Liver (tissue), 9 donors: ENCODE results near the gene MYBPC3. TPM values are rescaled to one million over a fixed set of nuclear protein-coding genes. Genes with fewer than 3 reads are reported as not detected.

Experiments used
- DNase-seq: peaks from one replicate; pipeline ENCODE4 v3.0.0-alpha.2; 2017; ENCODE audit warnings: low spot score
- H3K27ac ChIP-seq, 2 donors: one replicate each; pipeline ENCODE4 v1.7.0; 2013; ENCODE audit warnings: inconsistent platforms in 2 of 2, low read length in 2 of 2, control low read depth in 1 of 2, low read depth in 1 of 2, mild to moderate bottlenecking in 1 of 2
- H3K27me3 ChIP-seq, 4 donors: one replicate each; pipeline versions ENCODE4 v1.6.1 to v1.7.0; 2013; ENCODE audit warnings: low read length in 3 of 4, inconsistent platforms in 1 of 4, mild to moderate bottlenecking in 1 of 4, moderate library complexity in 1 of 4; ENCODE audit not compliant: control insufficient read depth in 4 of 4, insufficient read depth in 4 of 4
- H3K36me3 ChIP-seq, 4 donors: one replicate each; pipeline versions ENCODE4 v1.6.1 to v1.7.0; 2013; ENCODE audit warnings: low read length in 3 of 4, mild to moderate bottlenecking in 3 of 4, low read depth in 1 of 4, moderate library complexity in 1 of 4; ENCODE audit not compliant: control insufficient read depth in 4 of 4, insufficient read depth in 3 of 4
- H3K4me1 ChIP-seq, 4 donors: one replicate each; pipeline versions ENCODE4 v1.6.1 to v1.7.0; 2013; ENCODE audit warnings: low read length in 3 of 4, mild to moderate bottlenecking in 3 of 4, moderate library complexity in 1 of 4; ENCODE audit not compliant: control insufficient read depth in 4 of 4, insufficient read depth in 4 of 4
- H3K4me3 ChIP-seq, 3 donors: one replicate each; pipeline versions ENCODE4 v1.6.1 to v1.7.0; 2013; ENCODE audit warnings: low read length in 3 of 3, control low read depth in 1 of 3, low read depth in 1 of 3, mild to moderate bottlenecking in 1 of 3
- H3K9ac ChIP-seq, 2 donors: one replicate each; pipeline ENCODE4 v1.7.0; 2013; ENCODE audit warnings: low read length in 2 of 2, mild to moderate bottlenecking in 2 of 2, moderate library complexity in 2 of 2, control low read depth in 1 of 2, low read depth in 1 of 2
- H3K9me3 ChIP-seq, 4 donors: one replicate each; pipeline versions ENCODE4 v1.6.1 to v1.7.0; 2013; ENCODE audit warnings: low read length in 3 of 4; ENCODE audit not compliant: control insufficient read depth in 4 of 4
- FOXA1 ChIP-seq: IDR thresholded peaks from 2 replicates; pipeline ENCODE4 v1.6.1; 2016; ENCODE audit warnings: antibody characterized with exemption
- FOXA2 ChIP-seq: IDR thresholded peaks from 2 replicates; pipeline ENCODE4 v1.6.1; 2016; ENCODE audit warnings: antibody characterized with exemption
- GABPA ChIP-seq, 2 donors: IDR thresholded peaks in 1 of 2; conservative IDR thresholded peaks in 1 of 2; 2 replicates each; pipeline ENCODE4 v1.6.1; 2016; ENCODE audit warnings: antibody characterized with exemption in 2 of 2, mild to moderate bottlenecking in 1 of 2, moderate library complexity in 1 of 2
- HNF4A ChIP-seq, 2 donors: conservative IDR thresholded peaks; 2 replicates each; pipeline ENCODE4 v1.6.1; 2016; ENCODE audit warnings: antibody characterized with exemption in 2 of 2, mild to moderate bottlenecking in 2 of 2
- JUND ChIP-seq, 2 donors: IDR thresholded peaks; 2 replicates each; pipeline ENCODE4 v1.6.1; 2016; ENCODE audit warnings: antibody characterized with exemption in 2 of 2
- NR2F2 ChIP-seq: IDR thresholded peaks from 2 replicates; pipeline ENCODE4 v1.6.1; 2016; ENCODE audit warnings: antibody characterized with exemption
- RAD21 ChIP-seq, 2 donors: IDR thresholded peaks; 2 replicates each; pipeline ENCODE4 v1.6.1; 2016; ENCODE audit warnings: antibody characterized with exemption in 2 of 2, mild to moderate bottlenecking in 2 of 2
- REST ChIP-seq: IDR thresholded peaks from 2 replicates; pipeline ENCODE4 v1.6.1; 2016; ENCODE audit warnings: antibody characterized with exemption, mild to moderate bottlenecking
- RXRA ChIP-seq, 2 donors: IDR thresholded peaks; 2 replicates each; pipeline ENCODE4 v1.6.1; 2017 to 2018; ENCODE audit warnings: antibody characterized with exemption in 2 of 2, mild to moderate bottlenecking in 1 of 2
- SP1 ChIP-seq: IDR thresholded peaks from 2 replicates; pipeline ENCODE4 v1.6.1; 2018; ENCODE audit warnings: antibody characterized with exemption, mild to moderate bottlenecking
- TAF1 ChIP-seq: conservative IDR thresholded peaks from 2 replicates; pipeline ENCODE4 v1.6.1; 2016; ENCODE audit warnings: antibody characterized with exemption, mild to moderate bottlenecking
- YY1 ChIP-seq: IDR thresholded peaks from 2 replicates; pipeline ENCODE4 v1.6.1; 2016; ENCODE audit warnings: antibody characterized with exemption, mild to moderate bottlenecking
- ZBTB33 ChIP-seq: IDR thresholded peaks from 2 replicates; pipeline ENCODE4 v1.6.1; 2016; ENCODE audit warnings: antibody characterized with exemption
- WGBS: extraction: QIAGEN DNeasy Blood & Tissue Kit; methylation state at CpG from one replicate; pipeline ENCODE4 v1.1.7; 2013; 5-methylcytosine and 5-hydroxymethylcytosine counted together
- polyA plus RNA-seq, 2 donors: library from polyadenylated mRNA; stranded (reverse) in 1 of 2; unstranded in 1 of 2; fragments of 200-250 nt in 1 of 2; fragments of >200 nt in 1 of 2; fragmentation: Nextera tagmentation in 1 of 2; extraction: Ambion mirVana in 1 of 2; gene quantifications; one replicate each; pipeline versions ENCODE4 v1.2.1 to v1.2.3, GENCODE V29; 2013 to 2015
- total RNA-seq, 2 donors: library from RNA; depleted of rRNA; stranded (reverse); fragments of >200 nt; gene quantifications; one replicate each; pipeline ENCODE4 v1.2.3, GENCODE V29; 2014
- TF ChIP-seq, protein P1 (sequence below): fragments of 150-350 bp; IDR thresholded peaks from 2 replicates; pipeline ENCODE4 v1.5.1; 2017; ENCODE audit warnings: improper control_type of control experiment, low read depth, low read length; ENCODE audit not compliant: missing input control
- TF ChIP-seq, protein P2 (sequence below): IDR thresholded peaks from 2 replicates; pipeline ENCODE4 v1.6.1; 2016; ENCODE audit warnings: antibody characterized with exemption
- donor health status: healthy.
- donor health status: healthy.
- donor health status: healthy.
- donor health status: healthy.
- donor health status: healthy.

Gene MYBPC3
- total and polyA plus RNA-seq, 4 donors: 0.01 to 0.25 TPM; not detected in 2

- WGBS: 82% methylated on average over 5 of the region's 5 CpGs
- Histone ChIP-seq H3K27me3 (no peaks in the 10 kb centered on the region), H3K4me3 (peak overlapping the region; percentile 25 to 39 (median 32)), H3K4me1 (peaks cover 0 to 2% (median under 1%) of the 10 kb centered on the region in 4 donors), H3K27ac (peak overlapping the region; percentile 72 to 75), H3K9me3 (no peaks in the 10 kb centered on the region), H3K36me3 (no peaks in the 10 kb centered on the region), H3K9ac (peak overlapping the region in 1 of 2 donors; percentile 58)
- no peak for TF ChIP-seq FOXA1
- TF ChIP-seq JUND (IDR thresholded peaks at IDR 0.05): no peak
- DNase-seq: no peak
Measured at GRCh38 chr11:47377571-47378009, 25.1 kb upstream of the MYBPC3 start.

DNA sequence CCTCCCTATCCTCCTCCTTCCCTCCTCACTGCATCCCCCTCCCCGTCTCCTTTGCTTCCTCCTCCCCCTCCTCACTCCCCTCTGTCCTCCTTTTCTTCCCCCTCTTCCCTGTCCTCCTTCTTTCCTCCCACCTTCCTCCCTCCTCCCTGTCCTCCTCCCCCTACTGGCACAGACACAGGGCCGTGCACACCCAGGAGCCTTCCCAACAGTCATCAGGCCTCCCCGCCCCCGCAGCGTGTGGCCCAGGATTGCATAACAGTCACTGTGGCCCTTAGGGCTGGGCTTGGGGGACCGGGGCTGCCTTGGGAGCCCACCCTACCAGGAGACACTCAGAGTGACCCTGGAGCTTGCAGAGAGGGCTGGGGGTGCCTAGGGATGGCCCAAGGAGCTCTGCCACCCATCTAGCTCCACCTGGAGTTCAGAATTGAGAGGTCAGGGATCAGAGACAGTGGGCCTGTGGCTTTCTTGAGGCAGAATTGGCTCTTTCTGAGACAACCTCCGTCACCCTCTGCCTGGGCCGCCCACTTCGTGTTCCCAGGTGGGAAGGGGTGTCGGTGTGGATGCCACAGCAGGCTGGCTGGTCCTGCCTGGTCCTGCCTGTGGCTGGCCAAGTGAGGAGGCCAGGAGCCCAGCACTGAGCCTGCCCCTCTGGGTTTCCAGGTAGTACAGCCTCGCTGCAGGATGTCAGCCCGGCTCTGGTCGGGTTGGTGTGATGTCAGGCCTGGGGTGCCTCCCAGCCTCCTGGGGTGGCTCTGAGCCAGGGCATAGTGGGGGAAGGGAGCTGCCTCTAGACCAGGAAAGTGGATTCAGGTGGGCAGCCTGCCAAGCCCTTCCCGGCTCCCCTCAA, 24.2 kb upstream of the MYBPC3 start:
- Histone ChIP-seq H3K9me3 (no peaks in the 10 kb centered on the region), H3K4me1 (peaks cover 0 to 2% (median 0%) of the 10 kb centered on the region in 4 donors), H3K27ac (peak overlapping the region; percentile 72 to 75), H3K36me3 (no peaks in the 10 kb centered on the region), H3K4me3 (peak overlapping the region; percentile 0 to 39 (median 25)), H3K27me3 (no peaks in the 10 kb centered on the region), H3K9ac (peak overlapping the region in 1 of 2 donors; percentile 58)
- 67% methylated on average over 14 of the region's 14 CpGs for WGBS
- TF ChIP-seq REST (no peak), ZBTB33 (no peak), TAF1 (no peak), HNF4A (conservative IDR thresholded peaks at IDR 0.05) (no peak), RXRA (IDR thresholded peaks at IDR 0.05) (no peak), NR2F2 (no peak), SP1 (no peak), GABPA (IDR thresholded peaks at IDR 0.05 in 1 of 2, conservative IDR thresholded peaks at IDR 0.05 in 1 of 2) (no peak), YY1 (no peak), RAD21 (IDR thresholded peaks at IDR 0.05) (no peak), FOXA1 (no peak), FOXA2 (no peak), JUND (IDR thresholded peaks at IDR 0.05) (no peak)
- TF ChIP-seq, protein P1, sequence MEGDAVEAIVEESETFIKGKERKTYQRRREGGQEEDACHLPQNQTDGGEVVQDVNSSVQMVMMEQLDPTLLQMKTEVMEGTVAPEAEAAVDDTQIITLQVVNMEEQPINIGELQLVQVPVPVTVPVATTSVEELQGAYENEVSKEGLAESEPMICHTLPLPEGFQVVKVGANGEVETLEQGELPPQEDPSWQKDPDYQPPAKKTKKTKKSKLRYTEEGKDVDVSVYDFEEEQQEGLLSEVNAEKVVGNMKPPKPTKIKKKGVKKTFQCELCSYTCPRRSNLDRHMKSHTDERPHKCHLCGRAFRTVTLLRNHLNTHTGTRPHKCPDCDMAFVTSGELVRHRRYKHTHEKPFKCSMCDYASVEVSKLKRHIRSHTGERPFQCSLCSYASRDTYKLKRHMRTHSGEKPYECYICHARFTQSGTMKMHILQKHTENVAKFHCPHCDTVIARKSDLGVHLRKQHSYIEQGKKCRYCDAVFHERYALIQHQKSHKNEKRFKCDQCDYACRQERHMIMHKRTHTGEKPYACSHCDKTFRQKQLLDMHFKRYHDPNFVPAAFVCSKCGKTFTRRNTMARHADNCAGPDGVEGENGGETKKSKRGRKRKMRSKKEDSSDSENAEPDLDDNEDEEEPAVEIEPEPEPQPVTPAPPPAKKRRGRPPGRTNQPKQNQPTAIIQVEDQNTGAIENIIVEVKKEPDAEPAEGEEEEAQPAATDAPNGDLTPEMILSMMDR: no peak
- TF ChIP-seq, protein P2, sequence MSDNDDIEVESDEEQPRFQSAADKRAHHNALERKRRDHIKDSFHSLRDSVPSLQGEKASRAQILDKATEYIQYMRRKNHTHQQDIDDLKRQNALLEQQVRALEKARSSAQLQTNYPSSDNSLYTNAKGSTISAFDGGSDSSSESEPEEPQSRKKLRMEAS: no peak
- DNase-seq: no peak
